AG09319 (cell line): Measurements from ENCODE around the gene WNT7B.

ENCODE experiments used
- DNase-seq: peaks from one replicate; pipeline ENCODE4 v3.0.0-alpha.2; 2010; ENCODE audit warnings: low read depth; ENCODE audit errors: extremely low read depth
- TF ChIP-seq, protein P1 (sequence below): IDR thresholded peaks from 2 replicates; pipeline ENCODE4 v1.5.1; 2011; ENCODE audit warnings: low read depth, mild to moderate bottlenecking, inconsistent platforms, low read length, moderate library complexity

Gene WNT7B

GRCh38 chr22:45889093-45889538 is 87.8 kb downstream of the WNT7B start:
- TF ChIP-seq, protein P1, sequence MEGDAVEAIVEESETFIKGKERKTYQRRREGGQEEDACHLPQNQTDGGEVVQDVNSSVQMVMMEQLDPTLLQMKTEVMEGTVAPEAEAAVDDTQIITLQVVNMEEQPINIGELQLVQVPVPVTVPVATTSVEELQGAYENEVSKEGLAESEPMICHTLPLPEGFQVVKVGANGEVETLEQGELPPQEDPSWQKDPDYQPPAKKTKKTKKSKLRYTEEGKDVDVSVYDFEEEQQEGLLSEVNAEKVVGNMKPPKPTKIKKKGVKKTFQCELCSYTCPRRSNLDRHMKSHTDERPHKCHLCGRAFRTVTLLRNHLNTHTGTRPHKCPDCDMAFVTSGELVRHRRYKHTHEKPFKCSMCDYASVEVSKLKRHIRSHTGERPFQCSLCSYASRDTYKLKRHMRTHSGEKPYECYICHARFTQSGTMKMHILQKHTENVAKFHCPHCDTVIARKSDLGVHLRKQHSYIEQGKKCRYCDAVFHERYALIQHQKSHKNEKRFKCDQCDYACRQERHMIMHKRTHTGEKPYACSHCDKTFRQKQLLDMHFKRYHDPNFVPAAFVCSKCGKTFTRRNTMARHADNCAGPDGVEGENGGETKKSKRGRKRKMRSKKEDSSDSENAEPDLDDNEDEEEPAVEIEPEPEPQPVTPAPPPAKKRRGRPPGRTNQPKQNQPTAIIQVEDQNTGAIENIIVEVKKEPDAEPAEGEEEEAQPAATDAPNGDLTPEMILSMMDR: no peak
- DNase-seq: no peak

GRCh38 chr22:45888221-45889092 is 88.5 kb downstream of the WNT7B start:
- no peak for DNase-seq
- TF ChIP-seq, protein P1: no peak

DNA sequence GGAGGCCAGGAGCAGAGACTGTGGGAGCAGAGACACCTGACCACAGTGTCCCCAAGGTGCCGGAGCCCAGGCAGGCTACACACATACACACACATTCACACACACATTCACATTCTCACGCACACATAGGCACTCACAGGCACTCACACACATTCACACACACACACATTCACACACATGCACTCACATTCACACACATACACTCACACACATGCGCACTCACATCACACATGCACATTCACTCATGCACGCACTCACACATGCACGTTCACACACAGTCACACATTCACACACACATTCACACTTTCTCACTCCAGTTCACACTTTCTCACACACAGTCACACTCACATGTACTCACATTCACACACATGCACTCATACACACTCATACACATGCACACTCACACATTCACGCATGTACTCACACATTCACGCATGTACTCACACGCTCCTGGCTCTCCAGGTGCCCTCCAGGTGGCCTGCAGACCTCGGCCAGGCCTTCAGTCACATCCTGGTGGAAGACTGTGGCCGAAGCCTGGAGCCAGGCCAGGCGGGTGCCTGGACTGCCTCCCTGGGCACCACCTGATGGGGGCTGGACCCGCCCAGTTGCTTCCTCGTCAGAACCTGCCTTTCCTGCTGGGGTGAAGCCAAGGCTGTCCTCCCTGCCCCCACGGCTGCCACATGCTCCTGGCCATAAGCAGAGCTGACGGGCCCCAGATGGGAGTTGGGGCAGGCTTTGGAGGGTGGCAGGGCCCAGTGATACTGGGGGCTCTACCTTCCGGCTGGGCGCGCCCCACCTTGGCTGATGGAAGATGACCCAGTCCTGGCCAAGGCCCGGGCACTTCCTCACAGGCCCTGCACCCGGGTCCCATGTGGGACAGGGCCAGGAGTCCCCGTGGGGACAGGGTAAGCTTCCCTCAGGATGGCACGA is 89.5 kb downstream of the WNT7B start:
- no peak for DNase-seq

DNA sequence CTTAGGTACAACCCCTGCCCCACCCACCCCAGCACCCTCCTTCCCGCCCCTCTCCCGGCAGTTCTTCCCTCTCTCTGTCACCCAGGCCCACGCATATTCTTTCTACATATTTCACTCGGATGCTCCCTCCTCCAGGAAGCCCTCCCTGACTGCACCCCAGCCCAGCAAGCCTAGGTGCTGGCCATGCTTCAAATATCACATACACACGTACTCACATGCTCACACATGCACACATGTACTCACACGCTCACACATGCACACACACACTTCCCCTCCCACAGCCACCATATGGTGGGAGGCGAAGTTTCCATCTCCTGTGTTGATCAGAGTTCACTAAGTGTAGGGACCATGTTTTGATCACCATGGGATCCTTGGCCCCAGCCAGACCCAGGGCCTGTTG is 90.4 kb downstream of the WNT7B start:
- TF ChIP-seq, protein P1: no peak
- no peak for DNase-seq

More for the DNA sequence above, 89.5 kb downstream of the WNT7B start:
- TF ChIP-seq, protein P1: no peak

GRCh38 chr22:45885941-45886395 is 91.0 kb downstream of the WNT7B start:
- TF ChIP-seq, protein P1: no peak
- DNase-seq: no peak

- DNase-seq: no peak
- TF ChIP-seq, protein P1: no peak
Measured at GRCh38 chr22:45885171-45885840, 91.7 kb downstream of the WNT7B start.
